NCI-H2081 (cell line): ENCODE results near the gene BUD31.
A peak's percentile ranks its signal among the peaks of the same experiment; 100 is the strongest.

Experiments
- DNase-seq, 2 experiments: peaks; one replicate each; lab custom pipeline; 2025; lab: John Stamatoyannopoulos, UW

BUD31 gene

GRCh38 chr7:99433158-99433557 is 24.4 kb downstream of the BUD31 start:
- no peak for DNase-seq

GRCh38 chr7:99437946-99438572 is 29.3 kb downstream of the BUD31 start:
- DNase-seq: no peak

- peak; percentile 96 to 97 for DNase-seq
These were observed 30.1 kb downstream of the BUD31 start, which contains the start of the genes CPSF4 and PTCD1 for GRCh38 chr7:99438573-99439480. TSS of gene CPSF4 (plus strand) at chr7:99438943. CDS start at chr7:99439083, 140 bp downstream. TSS of gene PTCD1 (minus strand) at chr7:99438798. CDS start at chr7:99435242, 3,556 bp downstream.

GRCh38 chr7:99440195-99440594 is 31.4 kb downstream of the BUD31 start:
- no peak for DNase-seq

- DNase-seq: no peak
These were observed 37.3 kb downstream of the BUD31 start for GRCh38 chr7:99446096-99446495.

GRCh38 chr7:99447943-99448342 is 39.2 kb downstream of the BUD31 start:
- DNase-seq: no peak

- DNase-seq: no peak
These were observed 40.1 kb downstream of the BUD31 start for GRCh38 chr7:99448855-99449254.

- no peak for DNase-seq
These were observed 40.6 kb downstream of the BUD31 start for GRCh38 chr7:99449326-99449725.

- no peak for DNase-seq
These were observed 43.2 kb downstream of the BUD31 start for GRCh38 chr7:99451936-99452335.

- no peak for DNase-seq
These were observed 43.8 kb downstream of the BUD31 start for GRCh38 chr7:99452541-99452940.

GRCh38 chr7:99453105-99453504 is 44.3 kb downstream of the BUD31 start:
- no peak for DNase-seq

- no peak for DNase-seq
These were observed 47.1 kb downstream of the BUD31 start for GRCh38 chr7:99455874-99456273.

GRCh38 chr7:99456288-99456687 is 47.5 kb downstream of the BUD31 start:
- no peak for DNase-seq

- DNase-seq: no peak
These were observed 48.4 kb downstream of the BUD31 start for GRCh38 chr7:99457050-99457649.

GRCh38 chr7:99457650-99458493 is 49.1 kb downstream of the BUD31 start:
- no peak for DNase-seq

GRCh38 chr7:99459087-99459486 is 50.3 kb downstream of the BUD31 start:
- DNase-seq: no peak

- DNase-seq: no peak
These were observed 51.9 kb downstream of the BUD31 start for GRCh38 chr7:99460651-99461050.

GRCh38 chr7:99461221-99461620 is 52.5 kb downstream of the BUD31 start:
- no peak for DNase-seq

- DNase-seq: no peak
These were observed 56.6 kb downstream of the BUD31 start for GRCh38 chr7:99465421-99465768.

GRCh38 chr7:99468336-99468918 is 59.7 kb downstream of the BUD31 start:
- DNase-seq: no peak
